ENCODE results near the gene C8G.

DNA sequence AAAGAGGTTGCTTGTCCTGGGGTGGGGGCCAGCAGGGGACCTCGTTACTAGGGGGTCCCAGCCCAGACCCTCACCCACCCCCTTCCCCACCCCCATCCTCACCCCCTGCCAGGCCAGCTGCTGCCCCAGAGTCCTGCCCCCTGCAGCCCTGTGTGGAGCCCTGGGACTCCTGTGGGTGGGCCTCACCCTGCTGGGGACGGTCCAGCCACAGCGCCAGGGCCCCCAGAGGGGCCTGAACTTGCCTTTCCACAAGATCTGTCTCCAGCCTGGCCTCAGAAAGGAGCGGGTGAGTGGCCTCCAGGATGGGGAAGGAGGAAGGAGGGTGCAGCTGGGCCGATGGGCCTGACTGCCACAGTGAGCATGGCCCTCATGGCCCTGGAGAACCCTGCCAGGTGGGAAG is 24.7 kb downstream of the C8G start:
- TF ChIP-seq GATA2 (IDR thresholded peaks at IDR 0.05; ENCODE audit: low read depth, low read length), result no peak
- TF ChIP-seq GATA3 (IDR thresholded peaks at IDR 0.05; ENCODE audit: low read depth, low read length), result no peak

Data from SH-SY5Y (cell line).